NCI-H524 (cell line): ENCODE data around the gene LRMDA.

Source experiments
- DNase-seq, 2 experiments: peaks; one replicate each; lab custom pipeline; 2025; lab: John Stamatoyannopoulos, UW

LRMDA gene

GRCh38 chr10:76398043-76398710 lies 966.8 kb downstream of the LRMDA start:
- peak in 1 of 2 experiments; percentile 65 for DNase-seq

- no peak for DNase-seq
Observed at GRCh38 chr10:76399226-76399625, 967.8 kb downstream of the LRMDA start.

GRCh38 chr10:76401006-76401405 lies 969.6 kb downstream of the LRMDA start:
- DNase-seq: no peak

- no peak for DNase-seq
Observed at GRCh38 chr10:76403912-76404311, 972.5 kb downstream of the LRMDA start.

- DNase-seq: no peak
Observed at GRCh38 chr10:76404531-76404930, 973.1 kb downstream of the LRMDA start.

- no peak for DNase-seq
Observed at GRCh38 chr10:76405922-76406321, 974.5 kb downstream of the LRMDA start.

- DNase-seq: no peak
Observed at GRCh38 chr10:76408646-76409045, 977.2 kb downstream of the LRMDA start.

GRCh38 chr10:76411729-76412435 lies 980.5 kb downstream of the LRMDA start:
- no peak for DNase-seq

- DNase-seq: peak; percentile 12 to 52
Observed at GRCh38 chr10:76415554-76415953, 984.1 kb downstream of the LRMDA start.

- DNase-seq: no peak
Observed at GRCh38 chr10:76416642-76417041, 985.2 kb downstream of the LRMDA start.

- DNase-seq: no peak
Observed at GRCh38 chr10:76420725-76421124, 989.3 kb downstream of the LRMDA start.

- no peak for DNase-seq
Observed at GRCh38 chr10:76422769-76423168, 991.3 kb downstream of the LRMDA start.

- no peak for DNase-seq
Observed at GRCh38 chr10:76428551-76429367, 997.3 kb downstream of the LRMDA start.

GRCh38 chr10:76429368-76430060 lies 998.1 kb downstream of the LRMDA start:
- no peak for DNase-seq

GRCh38 chr10:76430061-76430645 lies 998.7 kb downstream of the LRMDA start:
- DNase-seq: no peak

GRCh38 chr10:76432016-76433012 lies 1000.9 kb downstream of the LRMDA start:
- no peak for DNase-seq

GRCh38 chr10:76433161-76434005 lies 1002.0 kb downstream of the LRMDA start:
- DNase-seq: peak; percentile 4 to 65

- no peak for DNase-seq
Observed at GRCh38 chr10:76435157-76435556, 1003.7 kb downstream of the LRMDA start.

- DNase-seq: no peak
Observed at GRCh38 chr10:76436401-76436811, 1005.0 kb downstream of the LRMDA start.

GRCh38 chr10:76436981-76437380 lies 1005.6 kb downstream of the LRMDA start:
- DNase-seq: no peak
